GM12878 (cell line): ENCODE measurements around the gene VPS52.

Experiments used
- BACH1 ChIP-seq: fragments of 450-650 bp; IDR thresholded peaks from 2 replicates; pipeline ENCODE4 v1.6.1; 2017; ENCODE audit warnings: mild to moderate bottlenecking, borderline replicate concordance
- BCL3 ChIP-seq: IDR thresholded peaks from 2 replicates; pipeline ENCODE4 v1.6.1; 2011; ENCODE audit warnings: borderline replicate concordance, low read depth, mild to moderate bottlenecking, moderate library complexity, low read length; ENCODE audit not compliant: insufficient read depth, poor library complexity, severe bottlenecking
- CTCF ChIP-seq, 3 experiments: IDR thresholded peaks in 2 of 3; conservative IDR thresholded peaks in 1 of 3; 2 replicates each; pipeline ENCODE4 v1.5.1; 2011; ENCODE audit warnings: low read depth in 3 of 3, low read length in 3 of 3, mild to moderate bottlenecking in 3 of 3, control low read depth in 2 of 3, moderate library complexity in 2 of 3, inconsistent platforms in 1 of 3, mixed read lengths in 1 of 3; ENCODE audit not compliant: control insufficient read depth in 2 of 3, insufficient read depth in 1 of 3; ENCODE audit errors: extremely low read depth in 1 of 3
- EED ChIP-seq: sonication (generic); IDR thresholded peaks from 2 replicates; pipeline ENCODE4 v1.6.1; 2016; ENCODE audit warnings: antibody characterized with exemption, low read depth
- EP300 ChIP-seq, 2 experiments: fragments of 150-350 bp in 1 of 2; IDR thresholded peaks; 2 replicates each; pipeline ENCODE4 v1.6.1; 2011 to 2012; ENCODE audit warnings: low read depth in 2 of 2, low read length in 2 of 2, borderline replicate concordance in 1 of 2, improper control_type of control experiment in 1 of 2, inconsistent platforms in 1 of 2; ENCODE audit not compliant: control insufficient read depth in 1 of 2
- EZH2 ChIP-seq: IDR thresholded peaks from 2 replicates; pipeline ENCODE4 v1.6.1; 2012; ENCODE audit warnings: low read depth, mild to moderate bottlenecking, control low read depth, inconsistent platforms, low read length, borderline replicate concordance; ENCODE audit not compliant: control insufficient read depth
- IRF3 ChIP-seq: fragments of 450-650 bp; IDR thresholded peaks from 2 replicates; pipeline ENCODE4 v1.6.1; 2014; ENCODE audit warnings: mild to moderate bottlenecking
- MYB ChIP-seq: fragments of 150-350 bp; IDR thresholded peaks from 2 replicates; pipeline ENCODE4 v1.6.1; 2014; ENCODE audit warnings: mild to moderate bottlenecking, low read depth, low read length, borderline replicate concordance
- MYC ChIP-seq: IDR thresholded peaks from 2 replicates; pipeline ENCODE4 v1.6.1; 2011; ENCODE audit warnings: mild to moderate bottlenecking, low read length, moderate library complexity, inconsistent platforms; ENCODE audit not compliant: insufficient read depth, insufficient replicate concordance, insufficient read length, severe bottlenecking
- POLR2A ChIP-seq: IDR thresholded peaks from 2 replicates; pipeline ENCODE4 v1.6.1; 2011; ENCODE audit warnings: low read depth, mild to moderate bottlenecking, low read length
- POLR2AphosphoS5 ChIP-seq: IDR thresholded peaks from 2 replicates; pipeline ENCODE4 v1.6.1; 2011; ENCODE audit warnings: mild to moderate bottlenecking, low read length, inconsistent platforms
- REST ChIP-seq: IDR thresholded peaks from 2 replicates; pipeline ENCODE4 v1.6.1; 2012; ENCODE audit warnings: mild to moderate bottlenecking, low read depth, low read length
- SIN3A ChIP-seq: IDR thresholded peaks from 2 replicates; pipeline ENCODE4 v1.6.1; 2012; ENCODE audit warnings: low read depth, low read length, improper control_type of control experiment
- ZSCAN29 ChIP-seq: fragments of 450-650 bp; IDR thresholded peaks from 2 replicates; pipeline ENCODE4 v1.6.1; 2017; ENCODE audit warnings: mild to moderate bottlenecking, moderate library complexity

- TF ChIP-seq EED (no peak), EZH2 (no peak), CTCF (IDR thresholded peaks at IDR 0.05 in 2 of 3, conservative IDR thresholded peaks at IDR 0.05 in 1 of 3; ENCODE audit: control insufficient read depth in 2 of 3, extremely low read depth in 1 of 3, insufficient read depth in 1 of 3, low read depth in 3 of 3, low read length in 3 of 3) (no peak), BACH1 (no peak), EP300 (IDR thresholded peaks at IDR 0.05; ENCODE audit: borderline replicate concordance in 1 of 2, control insufficient read depth in 1 of 2, low read depth in 2 of 2, low read length in 2 of 2) (no peak), POLR2A (no peak), ZSCAN29 (no peak), MYB (no peak), POLR2AphosphoS5 (no peak), REST (no peak), BCL3 (no peak), MYC (no peak), IRF3 (no peak), SIN3A (no peak)
These were observed 68.9 kb downstream of the VPS52 start for GRCh38 chr6:33202799-33203198.
